Inflammatory macrophage (primary cell): ENCODE data around the gene OPHN1.

ENCODE experiments used
- DNase-seq, 2 donors: peaks; one replicate each; pipeline ENCODE4 v3.0.0-alpha.2; 2020 to 2022

The OPHN1 gene

GRCh38 chrX:68238568-68238967 is 194.7 kb downstream of the OPHN1 start:
- DNase-seq, result peak in 1 of 2 donors; percentile 0

DNA sequence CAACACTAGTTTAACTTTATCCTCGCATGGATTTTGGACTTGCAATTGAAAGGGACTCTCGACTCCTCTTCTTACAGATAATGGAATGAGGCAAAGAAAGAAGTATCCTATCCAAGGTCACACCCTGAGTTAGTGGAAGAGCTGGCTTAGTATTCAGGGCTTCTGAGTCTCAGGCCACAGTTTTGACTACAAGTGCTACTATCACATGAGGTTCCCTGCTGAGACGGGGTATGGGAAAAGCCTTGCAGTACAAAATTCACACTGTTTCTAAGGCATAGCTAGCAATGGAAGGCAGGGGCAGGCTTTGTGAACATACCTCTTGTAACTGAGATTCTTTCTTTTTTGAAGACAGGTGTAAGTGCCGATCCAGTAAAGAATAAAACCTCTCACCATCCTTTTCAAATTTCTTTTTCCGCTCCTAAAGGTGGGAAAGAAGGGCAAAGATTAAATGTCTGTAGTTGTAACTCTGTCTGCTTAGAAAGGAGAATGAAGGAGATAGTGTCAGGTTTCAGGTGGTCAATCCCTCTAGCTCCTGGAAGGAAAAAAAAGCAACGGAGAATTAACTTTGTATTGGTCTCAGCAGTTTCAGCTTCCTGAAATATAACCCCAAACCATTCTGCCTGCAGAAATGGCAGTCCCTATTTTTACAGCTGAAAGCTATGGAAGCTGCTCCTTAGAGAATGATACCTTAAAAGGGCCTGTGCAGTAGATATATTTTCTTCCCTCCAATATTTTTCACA is 199.0 kb downstream of the OPHN1 start:
- no peak for DNase-seq

DNA sequence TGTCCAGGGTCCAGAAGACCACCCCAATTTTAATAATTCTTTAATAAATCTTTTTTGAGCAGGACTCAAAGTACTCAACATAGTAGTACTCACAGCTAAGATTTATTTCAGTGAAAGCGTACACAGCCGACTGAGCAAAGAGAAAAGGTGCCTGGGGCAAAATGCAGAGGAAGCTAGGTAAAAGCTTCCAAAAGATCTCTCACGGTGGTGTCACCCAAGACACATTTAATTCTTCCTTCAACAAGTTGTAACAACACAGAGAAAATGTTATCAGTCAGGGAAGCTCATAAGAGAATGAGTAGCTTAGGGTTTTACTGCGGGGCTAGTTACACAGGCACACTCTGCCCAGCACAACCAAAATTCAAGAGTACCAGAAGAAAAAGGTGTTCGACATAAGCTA is 201.1 kb downstream of the OPHN1 start:
- no peak for DNase-seq

- DNase-seq, result no peak
Observed at GRCh38 chrX:68209008-68209407, 224.3 kb downstream of the OPHN1 start.

DNA sequence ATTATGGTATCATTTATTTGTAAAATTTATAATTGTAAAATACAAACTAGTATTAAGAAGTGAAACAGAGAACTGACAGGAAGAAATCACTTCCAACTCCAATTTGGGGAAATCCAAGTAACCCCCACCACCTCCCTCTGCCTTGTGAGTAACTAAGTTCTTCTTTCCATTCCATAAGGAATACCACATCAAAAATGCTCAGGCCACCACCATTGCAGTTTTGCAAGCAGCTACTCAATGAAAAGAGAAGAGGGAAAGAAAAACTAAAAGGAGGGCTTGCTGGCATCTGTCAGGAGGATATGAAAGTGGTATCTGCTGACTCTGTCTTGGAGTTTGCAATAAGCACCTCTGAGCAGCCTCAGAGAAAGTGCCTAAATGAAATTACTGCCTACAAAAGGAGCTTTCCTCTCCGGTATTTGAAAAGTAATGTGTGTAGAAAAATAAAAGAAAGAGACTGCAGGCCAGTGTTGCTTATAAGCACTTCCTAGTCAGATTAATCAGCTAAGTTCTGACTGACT is 228.7 kb downstream of the OPHN1 start:
- peak; percentile 9 to 41 for DNase-seq

GRCh38 chrX:68203646-68204045 is 229.6 kb downstream of the OPHN1 start:
- DNase-seq, result peak; percentile 43 to 56

DNA sequence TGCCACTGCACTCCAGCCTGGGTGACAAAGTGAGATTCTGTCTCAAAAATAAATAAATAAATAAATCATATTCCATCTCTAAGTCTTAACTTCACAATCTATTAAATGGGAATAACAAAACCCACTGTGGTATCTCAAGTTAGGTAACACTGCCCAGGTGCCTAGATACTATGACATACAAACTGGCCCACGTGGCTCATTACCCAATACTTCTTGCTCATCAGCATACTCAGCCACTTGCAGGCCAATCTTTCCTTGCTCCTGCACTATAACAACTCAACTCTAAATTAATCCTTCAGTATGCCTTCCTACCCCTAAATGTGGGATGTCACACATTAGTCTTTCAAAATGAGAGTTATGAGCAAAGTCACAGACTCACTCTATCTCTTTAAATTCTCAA is 230.1 kb downstream of the OPHN1 start:
- DNase-seq, result peak in 1 of 2 donors; percentile 22

DNA sequence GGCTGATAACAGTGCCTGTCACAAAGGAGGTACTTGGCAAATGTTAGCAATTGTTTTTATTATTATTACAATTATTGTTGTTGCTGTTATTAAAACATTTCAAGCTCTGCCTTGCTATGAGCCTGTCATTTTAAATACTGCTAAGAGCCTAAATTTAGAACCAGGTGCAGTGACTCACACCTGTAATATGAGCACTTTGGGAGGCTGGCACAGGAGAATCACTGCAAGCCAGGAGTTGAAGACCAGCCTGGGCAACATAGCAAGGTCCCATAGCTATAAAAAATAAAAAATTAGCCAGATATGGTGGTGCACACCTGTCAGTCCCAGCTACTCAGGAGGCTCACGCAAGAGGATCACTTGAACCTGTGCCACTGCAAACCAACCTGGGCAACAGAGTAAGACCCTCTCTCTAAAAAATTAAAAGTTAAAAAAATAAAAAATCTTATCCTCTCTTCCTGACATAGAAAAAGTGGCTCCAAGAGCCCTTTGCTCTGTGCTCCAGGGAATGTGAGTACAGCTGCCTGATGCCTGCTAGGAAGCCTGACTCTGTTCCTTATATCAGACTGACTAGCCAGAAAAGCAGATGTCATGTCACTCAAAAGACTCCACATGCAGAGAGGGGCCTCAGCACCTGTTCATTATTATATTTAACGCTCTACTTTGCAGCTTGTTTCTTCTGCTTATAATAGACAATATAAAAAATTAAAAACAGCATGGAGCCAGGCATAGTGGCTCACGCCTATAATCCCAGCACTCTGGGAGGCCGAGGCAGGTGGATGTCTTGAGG is 234.0 kb downstream of the OPHN1 start:
- no peak for DNase-seq

DNA sequence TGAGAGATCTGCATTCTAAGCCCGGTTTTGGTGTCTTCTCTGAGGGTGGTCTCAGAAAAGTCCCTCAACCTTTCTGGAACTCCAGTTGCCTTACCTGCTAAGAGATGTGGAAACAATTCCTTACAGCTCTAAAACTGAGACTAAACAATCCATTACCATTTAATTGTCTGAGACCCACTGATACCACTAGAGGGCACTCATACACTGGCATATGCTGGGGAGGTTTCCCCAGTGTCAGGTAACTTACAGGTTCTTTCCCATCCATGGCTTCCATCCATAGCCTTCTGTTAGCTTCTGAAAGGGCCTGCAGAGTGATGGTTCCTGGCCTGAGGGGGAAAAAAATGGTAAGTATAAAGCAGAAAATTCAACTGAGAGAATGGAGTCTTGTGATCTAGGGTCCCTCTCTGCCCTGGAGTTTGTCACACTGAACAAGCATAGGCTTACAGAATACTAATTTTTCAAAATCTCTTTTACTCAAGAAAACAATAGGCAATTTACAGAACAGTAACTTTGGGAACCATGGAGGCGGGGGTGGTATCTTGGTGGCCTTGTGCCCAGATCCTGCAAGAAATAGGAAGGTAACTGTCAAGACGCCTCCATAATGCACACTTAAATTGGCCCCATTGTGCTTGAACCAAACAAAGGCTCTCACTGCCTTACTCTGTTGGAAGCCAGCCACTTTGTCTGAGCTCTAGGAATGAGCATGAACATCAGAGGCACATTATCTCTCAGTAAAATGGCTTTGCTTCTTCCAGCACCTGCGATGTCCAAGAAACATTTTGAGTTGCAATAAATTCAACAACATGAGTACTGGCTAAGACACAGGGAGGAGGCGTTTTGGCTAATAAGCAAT is 236.1 kb downstream of the OPHN1 start:
- DNase-seq, result peak; percentile 27 to 36

GRCh38 chrX:68195561-68195960 is 237.7 kb downstream of the OPHN1 start:
- no peak for DNase-seq

DNA sequence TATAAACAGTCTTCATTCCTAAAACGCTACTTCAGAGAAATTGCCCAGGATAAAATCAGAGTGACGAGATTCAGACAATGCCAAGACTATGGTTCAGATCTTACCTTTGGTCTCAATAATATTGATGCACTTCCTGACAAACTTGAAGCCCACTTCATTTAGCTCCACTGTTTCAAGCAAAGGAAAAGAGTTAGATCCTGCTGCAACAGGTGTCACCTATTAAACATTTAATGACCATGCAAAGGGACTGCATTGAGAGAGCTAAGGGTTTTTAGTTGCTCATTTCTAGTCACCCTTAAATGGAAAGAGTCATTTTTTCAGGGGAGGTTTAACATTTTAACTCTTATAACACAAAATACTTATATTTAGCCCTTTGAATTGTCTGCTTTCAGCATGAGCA is 239.5 kb downstream of the OPHN1 start:
- DNase-seq, result no peak

GRCh38 chrX:68193234-68193633 is 240.1 kb downstream of the OPHN1 start:
- no peak for DNase-seq

GRCh38 chrX:68190799-68191198 is 242.5 kb downstream of the OPHN1 start:
- DNase-seq, result no peak

GRCh38 chrX:68186552-68187262 is 246.6 kb downstream of the OPHN1 start:
- peak; percentile 55 to 75 for DNase-seq

DNA sequence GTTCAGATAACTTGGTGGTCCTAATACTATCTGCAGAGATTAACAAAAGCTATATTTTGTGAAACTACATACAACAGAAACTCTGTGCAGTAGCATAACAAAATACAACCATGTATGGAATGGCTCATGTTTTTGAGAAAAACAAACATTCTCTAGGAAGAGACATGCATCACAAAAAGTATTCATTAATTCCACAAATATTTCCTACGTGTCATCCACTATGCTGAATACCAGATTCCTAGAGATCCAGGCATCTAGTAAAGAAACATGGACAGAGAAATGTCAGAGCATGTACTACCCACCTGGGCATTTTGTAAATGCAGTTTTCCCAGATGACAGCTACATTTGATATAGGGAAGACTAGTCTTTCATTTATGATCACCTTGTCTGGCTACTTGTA is 248.1 kb downstream of the OPHN1 start:
- no peak for DNase-seq

DNA sequence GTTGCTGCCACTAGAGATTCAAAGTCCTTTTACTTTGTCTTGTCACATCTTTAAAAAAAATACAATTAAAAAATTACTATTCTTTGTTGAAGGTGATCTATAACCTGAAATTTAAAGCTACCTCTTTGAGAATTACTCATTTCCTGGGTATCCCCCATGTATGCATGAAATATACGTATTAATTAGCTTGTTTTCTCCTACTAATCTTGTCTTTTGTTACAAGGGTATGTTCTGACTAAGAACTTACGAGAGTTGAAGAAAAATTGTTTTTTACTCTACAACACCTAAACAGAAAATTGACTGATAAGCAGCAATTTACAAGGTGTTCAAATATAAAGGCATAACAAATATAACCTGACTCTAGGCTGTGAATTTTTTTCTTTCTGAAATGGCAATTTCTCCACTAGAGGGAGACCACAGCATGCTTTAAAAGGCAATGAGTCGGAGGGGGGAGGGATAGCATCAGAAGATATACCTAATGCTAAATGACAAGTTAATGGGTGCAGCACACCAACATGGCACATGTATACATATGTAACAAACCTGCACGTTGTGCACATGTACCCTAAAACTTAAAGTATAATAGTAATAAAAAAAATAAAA is 249.6 kb downstream of the OPHN1 start:
- DNase-seq, result peak; percentile 19 to 26

DNA sequence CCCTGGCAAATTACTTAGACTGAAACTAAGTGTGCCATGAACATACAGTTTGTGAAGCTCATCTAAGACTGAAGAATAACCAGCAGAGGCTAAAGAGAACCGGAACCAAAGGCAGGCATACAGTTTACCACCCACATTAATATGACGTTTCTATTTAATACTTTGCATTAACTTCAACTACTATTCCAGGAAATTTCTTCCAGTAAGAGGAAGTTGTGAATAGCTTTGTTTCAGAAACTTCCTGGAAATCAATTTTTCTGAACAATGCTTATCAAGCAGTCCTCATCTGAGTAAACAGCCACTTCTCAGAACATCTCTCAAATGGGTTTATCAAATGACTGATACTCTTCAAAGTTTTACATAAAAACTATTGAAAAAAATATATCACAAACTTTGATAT is 252.7 kb downstream of the OPHN1 start:
- peak; percentile 8 to 70 for DNase-seq

- DNase-seq, result no peak
Observed at GRCh38 chrX:68179355-68179754, 253.9 kb downstream of the OPHN1 start.

DNA sequence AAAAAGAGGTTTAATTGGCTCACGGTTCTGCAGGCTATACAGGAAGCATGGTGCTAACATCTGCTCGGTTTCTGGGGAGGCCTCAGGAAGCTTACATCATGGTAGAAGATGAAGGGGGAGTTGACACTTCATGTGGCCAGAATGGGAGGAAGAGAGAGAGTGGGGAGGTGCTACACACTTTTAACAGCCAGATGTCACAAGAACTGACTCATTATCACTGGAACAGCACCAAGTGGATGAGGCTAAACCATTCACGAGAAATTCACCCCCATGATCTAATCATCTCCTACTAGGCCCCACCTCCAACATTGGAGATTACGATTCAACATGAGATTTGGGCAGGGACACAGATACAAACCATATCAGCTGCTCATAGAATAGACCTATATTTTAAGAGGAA is 255.8 kb downstream of the OPHN1 start:
- no peak for DNase-seq

- DNase-seq, result no peak
Observed at GRCh38 chrX:68175562-68175961, 257.7 kb downstream of the OPHN1 start.

DNA sequence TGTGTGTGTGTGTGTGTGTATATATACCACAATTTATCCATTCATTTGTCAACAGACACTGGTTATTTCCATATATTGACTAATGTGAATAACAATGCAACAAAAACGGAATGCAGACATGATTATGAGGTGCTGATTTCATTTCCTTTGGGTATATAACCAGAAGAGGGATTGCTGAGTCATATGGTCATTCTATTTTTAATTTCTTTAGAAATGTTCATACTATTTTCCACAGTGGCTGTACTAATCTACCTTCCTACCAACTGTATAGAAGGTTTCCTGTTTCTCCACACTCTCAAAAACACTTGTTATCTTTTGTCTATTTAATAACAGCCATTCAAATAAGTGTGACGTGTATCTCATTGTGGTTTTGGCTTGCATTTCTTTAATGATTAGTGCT is 269.9 kb downstream of the OPHN1 start:
- DNase-seq, result no peak

DNA sequence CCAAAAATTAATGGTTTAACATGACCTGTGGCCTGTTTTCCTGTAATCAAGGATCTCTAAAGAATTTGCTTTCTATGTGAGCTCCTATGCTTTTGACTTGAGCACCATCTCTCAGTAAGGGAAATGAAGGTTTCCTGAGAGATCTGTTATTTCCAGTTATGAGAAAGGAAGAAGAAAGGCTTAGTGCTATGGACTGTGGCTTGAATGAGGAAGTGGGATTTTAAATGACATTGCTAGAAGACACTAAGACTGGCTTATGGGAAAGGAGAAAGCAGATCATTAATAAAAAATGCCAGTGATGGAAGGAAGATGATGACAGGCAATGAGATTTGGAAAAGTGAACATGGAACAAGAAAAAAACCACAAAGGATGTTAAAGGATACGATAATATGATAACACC is 285.4 kb downstream of the OPHN1 start:
- peak; percentile 0 to 7 for DNase-seq
